ENCODE measurements around the gene LRRC27. TPM values are rescaled to one million over a fixed set of nuclear protein-coding genes. Genes with fewer than 3 reads are reported as not detected.

Gene LRRC27
- total RNA-seq, 1 donor from 2014 or later, result 3.1 TPM

DNA sequence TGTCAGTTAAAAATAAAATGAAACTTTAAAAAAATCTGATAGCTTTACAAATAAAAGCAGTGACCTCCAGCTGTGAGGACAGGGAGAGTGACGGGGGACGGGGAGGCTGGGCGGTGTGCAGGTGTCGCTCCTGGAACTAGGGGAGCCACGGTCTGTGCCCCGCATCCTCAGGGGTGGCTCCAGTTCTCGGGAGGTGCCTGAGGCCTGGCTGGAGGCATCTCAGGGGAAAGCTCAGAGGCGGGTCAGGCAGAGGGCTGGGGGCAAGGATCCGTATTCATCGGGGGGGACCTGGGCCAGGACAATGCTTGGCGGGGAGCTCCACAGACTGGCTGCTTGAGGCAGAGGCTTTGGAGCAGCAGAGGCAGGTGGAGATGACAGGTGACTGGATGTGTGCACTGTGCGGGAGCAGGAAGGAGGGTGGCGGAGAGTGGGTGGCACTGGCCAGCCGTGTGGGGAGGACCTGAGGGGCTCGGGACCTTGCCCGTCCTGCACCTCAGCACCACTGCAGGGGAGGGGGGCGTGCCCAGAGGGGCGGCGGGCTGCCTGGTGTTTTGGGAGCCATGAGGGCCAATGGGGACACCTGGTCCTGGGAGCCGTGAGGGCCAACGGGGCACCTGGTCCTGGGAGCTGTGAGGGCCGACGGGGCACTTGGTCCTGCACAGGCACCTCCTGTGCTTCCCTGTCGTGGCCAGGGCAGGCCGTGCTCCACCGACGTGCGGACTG, 78.2 kb downstream of the LRRC27 start:
- intact Hi-C loops (cut with micrococcal nuclease), result no loop called here

DNA sequence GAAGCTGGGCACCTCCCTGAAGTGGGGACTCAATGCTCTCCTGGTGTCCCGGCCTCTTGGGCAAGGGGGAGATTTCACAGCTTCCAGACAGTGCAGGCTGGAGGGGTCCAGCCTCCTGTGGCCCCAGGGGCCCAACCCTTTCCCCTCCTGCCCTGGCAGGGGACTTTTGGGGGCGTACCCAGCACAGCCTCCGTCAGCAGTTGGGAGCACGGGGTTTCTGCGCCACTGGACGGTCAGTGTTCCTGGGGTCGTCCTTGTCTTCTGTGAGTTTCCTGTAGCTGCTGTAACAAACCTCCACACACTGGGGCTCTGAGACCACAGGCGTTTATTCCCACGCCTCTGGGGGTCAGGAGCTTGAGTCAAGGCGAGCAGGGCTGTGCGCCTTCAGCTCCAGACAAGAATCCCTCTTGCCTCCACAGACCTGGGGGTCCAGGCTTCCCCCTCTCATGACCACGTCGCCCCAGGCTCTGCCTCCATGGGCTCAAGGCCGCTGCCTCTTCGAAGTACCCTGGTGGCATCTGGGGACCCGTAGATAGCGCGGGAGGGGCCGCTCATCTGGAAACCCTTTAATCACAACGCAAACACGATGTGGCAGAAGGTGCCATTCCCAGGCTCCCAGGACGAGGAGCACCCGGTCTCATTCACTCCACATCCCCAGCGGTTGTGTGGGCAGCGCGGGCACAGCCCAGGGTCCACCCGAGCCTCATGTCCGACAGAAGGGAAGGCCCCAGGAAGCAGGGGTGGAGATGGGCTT, 79.0 kb downstream of the LRRC27 start:
- intact Hi-C loops (cut with micrococcal nuclease), result no loop called here

DNA sequence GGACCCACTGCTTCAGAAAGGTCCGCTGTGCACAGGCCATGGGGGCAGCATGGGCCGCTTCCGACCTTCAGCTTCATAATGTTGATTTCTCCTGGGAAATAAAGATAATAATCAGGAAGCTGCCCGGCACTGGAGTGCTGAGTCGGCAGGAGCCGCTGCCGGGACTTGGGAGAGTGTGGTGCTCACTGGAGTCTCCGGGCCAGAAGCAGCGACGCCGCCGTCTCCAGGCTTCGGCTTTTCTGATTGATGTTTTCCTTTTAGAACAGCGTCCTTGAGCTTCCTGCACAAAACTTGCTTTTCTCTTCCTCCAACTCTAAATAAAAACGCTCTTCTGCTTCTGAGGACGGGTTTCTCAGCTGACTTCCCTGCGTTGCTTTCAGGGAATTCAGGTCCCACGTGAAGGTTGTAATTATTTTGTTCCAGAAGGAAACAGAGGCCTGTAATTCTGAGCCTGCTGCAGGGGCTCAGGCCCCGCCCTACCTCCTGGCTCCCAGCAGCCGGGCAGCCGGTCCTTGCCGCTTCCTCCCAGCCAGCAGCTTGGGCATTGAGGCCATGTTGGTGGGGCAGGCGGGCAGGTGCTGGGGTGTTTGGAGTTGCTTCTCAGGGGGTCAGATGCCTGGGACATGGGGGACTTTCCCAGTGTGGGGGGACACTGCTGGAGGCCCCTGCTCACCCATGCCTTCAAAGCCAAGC, 79.7 kb downstream of the LRRC27 start:
- intact Hi-C loops (cut with micrococcal nuclease), result no loop called here

DNA sequence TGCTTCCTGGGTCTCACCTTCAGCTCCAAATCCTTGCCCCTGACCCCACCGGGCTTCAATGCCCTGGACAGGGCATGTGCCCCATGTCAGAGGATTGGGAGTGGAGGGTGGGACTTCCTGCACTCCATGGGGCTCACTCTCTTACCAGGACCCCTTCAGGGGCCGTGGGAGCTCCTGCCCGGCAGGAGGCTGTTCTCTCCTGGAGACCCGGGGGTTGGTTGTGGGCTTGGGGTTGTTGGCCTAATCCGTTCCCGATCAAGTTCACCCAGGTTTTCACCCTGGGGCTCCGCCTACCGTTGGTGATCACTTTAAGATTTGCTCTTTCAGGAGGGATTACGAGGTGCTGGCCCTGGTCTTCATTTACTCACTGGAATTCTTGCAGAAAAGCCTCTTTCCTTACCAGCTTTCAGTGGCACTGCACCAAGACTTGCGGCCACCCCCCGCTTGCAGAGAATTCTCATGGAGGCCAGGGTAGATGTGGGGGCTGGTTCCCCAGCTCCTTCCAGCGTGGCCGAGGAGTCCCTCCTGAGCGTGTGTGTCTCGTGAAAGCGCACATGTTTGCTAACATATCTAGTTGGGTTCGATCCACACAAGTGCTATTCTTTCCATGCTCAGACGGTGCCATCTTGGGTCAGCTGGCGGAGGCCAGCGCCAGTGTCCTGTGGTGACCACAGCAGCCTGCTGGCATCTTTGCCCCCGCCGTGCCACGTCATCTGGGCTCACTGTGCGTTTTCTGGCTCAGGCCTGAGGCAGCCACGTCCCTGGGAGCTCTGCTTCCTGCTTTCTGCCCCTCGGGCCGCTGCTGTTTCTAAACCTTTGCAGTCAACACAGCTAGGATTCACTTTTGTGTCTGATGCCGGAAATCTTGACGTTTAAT, 80.6 kb downstream of the LRRC27 start:
- intact Hi-C loops (cut with micrococcal nuclease), result no loop called here

DNA sequence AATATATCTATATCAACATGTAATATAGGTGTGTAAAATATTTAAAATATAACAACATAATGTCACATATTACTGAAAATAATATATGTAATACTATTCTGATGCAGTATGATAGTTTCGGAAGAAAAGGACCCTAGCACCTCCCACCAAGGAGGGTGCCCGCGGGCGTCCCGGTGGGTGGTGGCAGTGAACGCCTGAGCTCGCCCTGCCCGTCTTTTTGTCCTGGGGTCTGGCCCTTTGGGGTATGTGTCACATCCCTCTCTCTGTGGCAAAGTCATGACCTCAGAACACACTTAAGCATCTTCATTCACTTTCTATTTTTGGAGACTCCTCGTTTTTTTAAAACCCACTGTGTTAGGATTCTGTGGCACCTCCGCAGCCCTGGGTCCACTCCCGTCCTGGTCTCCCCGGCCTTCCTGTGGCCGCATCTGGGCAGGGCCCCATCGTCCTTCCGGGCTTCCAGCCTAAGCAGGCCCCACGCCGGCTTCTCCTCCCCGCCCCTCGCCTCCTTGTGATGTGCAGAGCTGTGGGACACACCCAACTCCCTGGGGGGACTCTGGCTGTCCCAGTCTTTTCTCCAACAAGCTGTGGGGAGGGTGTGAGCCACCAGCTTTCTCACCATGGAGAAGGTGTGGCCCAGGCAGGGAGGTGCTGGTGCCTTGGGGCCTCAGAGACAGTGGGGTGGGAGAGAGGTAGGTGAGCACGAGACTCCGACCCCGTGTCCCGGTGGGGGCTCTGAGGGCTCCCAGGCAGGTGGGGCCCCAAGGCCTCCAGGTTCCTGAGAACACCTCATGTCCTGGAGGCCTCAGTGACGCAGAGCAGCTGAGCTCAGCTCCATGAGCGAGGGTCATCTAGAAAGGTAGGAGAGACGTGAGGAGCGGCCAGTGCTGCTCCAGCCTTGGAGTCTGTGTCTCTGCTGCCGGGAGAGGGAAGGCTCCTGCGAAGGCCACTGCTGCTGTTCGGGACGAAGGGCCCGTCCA, 81.5 kb downstream of the LRRC27 start:
- intact Hi-C loops (cut with micrococcal nuclease), result no loop called here

DNA sequence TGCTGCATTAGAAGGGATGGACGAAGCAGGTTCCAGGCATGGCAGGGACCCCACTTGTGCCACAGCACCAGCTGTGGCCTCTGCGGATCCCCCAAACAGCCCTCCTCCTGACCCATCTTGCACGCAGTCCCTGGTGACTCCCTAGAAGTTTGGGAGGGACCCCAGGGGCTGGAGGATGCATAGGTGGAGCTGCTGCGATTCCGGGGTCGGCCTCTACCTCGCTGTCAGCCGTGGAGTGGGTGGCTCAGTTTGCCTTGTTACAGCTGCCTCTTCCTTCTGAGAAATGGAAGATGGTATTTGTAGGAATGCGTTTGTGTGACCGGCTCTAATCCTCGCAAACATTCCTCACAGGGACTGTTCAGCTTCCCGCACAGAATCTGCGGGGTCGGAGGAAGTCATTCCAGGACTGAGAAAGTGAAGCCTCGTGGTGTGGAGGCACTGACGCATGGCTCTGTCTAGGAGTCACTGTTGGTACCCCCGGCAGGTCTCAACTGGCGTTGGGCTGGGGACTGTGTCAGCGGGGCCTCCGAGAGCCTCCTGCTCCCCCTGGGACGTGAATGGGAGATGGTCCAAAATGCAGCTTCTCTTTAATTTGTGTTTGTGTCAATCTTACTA, 82.5 kb downstream of the LRRC27 start:
- intact Hi-C loops (cut with micrococcal nuclease), result no loop called here

DNA sequence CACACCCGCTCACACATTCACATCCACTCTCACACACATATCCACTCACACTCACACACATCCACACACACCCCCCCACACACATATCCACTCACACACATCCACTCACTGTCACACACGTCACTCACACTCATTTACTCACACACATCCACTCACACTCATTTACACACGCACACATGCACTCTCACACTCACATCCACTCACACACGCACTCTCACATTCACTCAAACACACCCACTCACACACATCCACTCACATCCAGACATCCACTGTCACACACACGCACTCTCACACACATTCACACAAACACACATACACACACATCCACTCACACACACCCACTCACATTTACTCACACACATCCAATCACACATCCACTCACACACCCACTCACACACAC, 83.3 kb downstream of the LRRC27 start:
- intact Hi-C loops (cut with micrococcal nuclease), result no loop called here

DNA sequence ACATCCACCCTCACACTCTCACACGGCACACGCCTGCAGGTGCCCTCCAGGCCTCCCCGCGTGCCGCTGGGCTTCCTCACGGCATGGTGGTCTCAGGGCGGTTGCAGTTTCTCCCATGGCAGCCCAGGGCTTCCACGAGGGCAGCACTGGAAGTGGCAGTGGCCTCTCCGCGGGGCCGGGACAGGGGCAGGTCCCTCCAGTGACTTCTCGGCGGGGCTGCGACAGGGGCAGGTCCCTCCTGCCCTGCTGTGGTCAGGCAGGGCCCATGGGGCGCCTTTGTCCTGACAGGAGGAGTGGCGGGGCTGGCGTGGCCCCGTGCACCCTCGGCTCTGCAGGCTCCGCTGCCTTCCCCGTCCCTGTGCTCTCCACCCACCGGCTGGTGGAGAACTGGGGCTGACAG, 84.0 kb downstream of the LRRC27 start:
- intact Hi-C loops (cut with micrococcal nuclease), result no loop called here

DNA sequence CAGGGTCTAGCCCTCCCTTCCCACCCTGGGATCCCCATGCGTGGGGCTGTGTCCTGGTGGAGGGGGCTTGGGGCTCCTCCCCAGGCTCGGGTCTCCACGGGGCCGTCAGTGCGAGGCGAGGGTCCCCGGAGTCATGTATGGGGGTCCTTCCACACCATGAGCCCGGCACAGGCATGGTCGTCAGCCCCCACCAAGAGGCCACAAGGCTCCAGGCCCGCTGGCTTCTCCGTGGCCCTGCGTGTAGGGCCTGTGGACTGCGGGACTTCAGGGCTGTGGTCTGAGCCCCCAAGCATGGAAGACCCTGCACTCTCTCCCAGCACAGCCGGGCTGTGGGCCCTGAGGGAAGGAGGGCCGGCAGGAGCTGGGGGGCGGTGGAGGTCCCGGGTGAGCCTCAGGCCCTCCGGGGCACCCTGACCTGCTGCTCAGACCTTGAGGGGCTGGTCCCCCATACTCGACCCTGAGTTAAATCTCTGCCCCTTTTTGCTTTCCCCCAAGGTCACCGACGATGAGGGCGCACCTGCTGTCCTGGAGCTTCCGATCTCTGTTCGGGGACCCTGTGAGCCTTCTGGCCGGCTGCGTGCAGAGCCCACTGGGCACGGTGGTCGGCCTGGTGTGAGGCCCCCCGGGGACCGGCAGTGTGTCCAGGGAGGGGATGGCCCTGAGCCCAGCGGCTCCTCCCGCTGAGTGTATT, 84.7 kb downstream of the LRRC27 start:
- intact Hi-C loops (cut with micrococcal nuclease), result no loop called here

DNA sequence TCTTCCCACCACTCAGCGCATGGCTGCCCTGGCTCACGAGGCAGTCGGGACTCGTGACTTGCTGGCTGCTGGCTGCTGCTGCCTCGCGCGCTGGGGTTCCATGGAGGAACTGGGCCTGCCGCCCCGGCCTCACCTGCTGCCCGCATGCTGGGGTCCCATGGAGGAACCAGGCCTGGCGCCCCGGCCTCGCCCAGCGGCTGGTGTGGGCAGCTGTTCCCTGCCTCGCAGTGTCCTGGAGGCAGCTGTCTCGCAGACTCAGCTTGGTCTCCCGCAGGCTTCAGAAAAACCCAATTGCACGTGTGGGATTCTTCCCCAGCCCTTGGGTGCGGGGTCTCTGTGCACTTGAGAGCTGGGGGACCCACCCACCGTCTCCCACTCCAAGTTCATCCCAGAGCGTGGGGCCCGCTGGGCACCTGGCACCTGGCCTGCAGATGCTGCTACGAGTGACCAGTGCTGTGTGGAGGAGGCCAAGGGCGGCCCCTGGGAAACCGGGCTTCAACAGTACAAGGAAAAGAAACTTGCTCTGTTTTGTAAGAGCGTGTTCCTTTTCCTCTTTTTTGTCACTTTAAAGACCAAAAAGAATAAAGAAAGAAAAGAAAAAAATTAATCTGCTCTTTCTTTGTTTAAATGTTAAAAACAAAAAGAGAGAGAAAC, 85.4 kb downstream of the LRRC27 start:
- intact Hi-C loops (cut with micrococcal nuclease), result no loop called here

DNA sequence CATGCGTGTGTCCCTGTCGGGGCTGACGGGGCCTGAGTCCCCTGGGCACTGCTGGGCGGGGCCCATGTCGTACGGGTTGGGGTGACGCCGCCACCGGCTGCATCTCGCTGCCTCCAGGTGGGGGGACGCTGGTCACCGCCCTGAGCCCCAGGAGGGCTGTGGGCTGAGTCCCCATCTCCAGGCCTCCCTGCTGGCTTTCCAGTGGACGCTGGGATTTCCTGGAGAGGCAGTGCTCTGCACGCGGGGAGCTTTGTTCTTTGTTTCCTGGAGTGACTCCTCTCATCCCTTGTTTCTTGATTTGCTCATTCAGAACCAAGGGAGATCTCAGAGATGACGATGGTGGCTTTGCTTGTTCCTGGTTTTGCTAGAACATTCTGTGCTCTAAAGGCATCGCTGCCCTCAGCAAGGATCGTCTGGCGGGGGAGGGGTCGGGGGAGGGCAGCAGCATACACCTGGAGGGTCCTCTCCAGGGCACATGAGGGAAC, 86.0 kb downstream of the LRRC27 start:
- intact Hi-C loops (cut with micrococcal nuclease), result no loop called here

DNA sequence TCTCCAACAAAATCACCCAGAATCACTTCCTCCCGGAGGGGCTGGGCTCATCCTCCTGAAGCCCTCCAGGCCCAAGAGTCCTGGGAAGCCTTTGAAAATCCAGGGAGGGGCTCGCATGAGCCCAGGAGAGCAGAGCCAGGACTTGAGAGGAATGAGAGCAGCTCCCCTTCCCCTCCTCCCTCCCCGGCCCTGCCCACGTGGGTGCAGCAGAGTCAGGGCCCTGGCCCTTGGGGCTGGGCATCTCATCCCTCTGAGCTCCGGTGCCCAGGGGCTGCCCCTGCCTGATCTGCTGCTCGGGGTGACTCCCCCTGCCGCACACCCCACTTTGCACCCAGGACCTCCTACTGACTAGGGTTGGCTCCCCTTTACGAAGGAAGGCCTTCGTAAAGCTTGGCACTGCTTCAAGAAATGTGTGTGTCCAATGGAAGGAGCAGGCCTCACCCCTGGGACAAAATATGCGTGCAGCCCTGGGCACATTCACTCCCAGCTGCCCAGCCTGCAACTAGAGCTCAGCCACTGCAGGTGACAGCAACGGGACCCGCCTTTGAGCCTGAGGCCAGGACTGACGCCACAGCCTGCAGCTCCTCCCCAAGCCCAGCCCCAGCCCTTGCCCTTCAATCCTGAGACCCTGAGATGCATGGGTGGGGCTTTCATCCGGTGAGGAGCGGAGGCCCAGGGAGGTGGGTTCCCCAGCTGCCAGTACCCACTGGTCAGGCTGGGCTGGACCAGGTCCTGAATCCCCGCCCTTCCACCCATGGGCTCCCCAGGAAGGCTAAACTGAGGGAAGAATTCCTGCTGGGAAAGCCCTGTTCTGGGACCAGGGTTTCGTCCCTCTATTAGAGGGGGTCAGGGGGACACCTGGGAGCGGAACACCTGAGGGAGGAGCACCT, 86.8 kb downstream of the LRRC27 start:
- intact Hi-C loops (cut with micrococcal nuclease), result no loop called here

DNA sequence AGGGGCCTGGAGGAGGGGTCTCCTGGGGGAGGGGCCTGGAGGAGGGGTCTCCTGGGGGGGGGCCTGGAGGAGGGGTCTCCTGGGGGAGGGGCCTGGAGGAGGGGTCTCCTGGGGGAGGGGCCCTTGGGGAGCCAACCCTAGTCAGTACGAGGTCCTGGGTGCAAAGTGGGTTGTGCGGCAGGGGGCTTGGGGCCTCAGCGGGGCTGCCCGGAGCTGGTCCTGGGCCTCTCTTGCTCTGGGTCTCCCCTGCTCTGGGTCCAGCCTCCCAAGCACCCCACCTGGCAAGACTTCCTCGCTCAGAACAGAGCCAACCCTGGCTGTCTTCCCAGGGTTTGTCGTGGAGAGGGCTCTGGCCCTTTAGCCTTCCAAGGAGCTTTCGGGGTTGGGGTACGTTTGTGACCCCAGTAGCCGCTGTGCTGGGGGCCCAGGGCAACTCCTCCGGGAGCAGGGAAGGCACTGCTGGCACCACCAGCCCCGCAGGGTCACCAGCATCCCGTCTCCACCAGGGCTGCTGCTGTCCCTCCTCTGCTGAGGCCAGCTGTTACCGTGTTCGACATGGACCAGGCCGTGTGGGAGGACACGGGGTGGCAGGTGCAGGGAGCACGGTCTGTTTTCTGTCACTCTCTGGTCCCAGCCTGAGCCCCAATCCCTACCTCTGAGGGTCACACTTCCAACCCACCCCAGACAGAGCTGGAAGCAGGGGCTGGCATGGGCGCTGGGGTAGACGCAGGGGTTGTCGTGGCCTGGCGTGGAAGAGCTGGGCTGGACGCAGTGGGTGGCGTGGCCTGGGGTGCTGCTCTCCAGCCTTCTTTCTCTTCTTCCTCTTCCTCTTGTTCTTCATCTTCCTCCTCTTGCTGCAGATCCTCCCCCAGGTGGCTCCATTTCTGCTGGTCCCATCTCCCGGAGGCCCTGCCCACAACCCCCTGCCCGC, 87.8 kb downstream of the LRRC27 start:
- intact Hi-C loops (cut with micrococcal nuclease), result no loop called here

DNA sequence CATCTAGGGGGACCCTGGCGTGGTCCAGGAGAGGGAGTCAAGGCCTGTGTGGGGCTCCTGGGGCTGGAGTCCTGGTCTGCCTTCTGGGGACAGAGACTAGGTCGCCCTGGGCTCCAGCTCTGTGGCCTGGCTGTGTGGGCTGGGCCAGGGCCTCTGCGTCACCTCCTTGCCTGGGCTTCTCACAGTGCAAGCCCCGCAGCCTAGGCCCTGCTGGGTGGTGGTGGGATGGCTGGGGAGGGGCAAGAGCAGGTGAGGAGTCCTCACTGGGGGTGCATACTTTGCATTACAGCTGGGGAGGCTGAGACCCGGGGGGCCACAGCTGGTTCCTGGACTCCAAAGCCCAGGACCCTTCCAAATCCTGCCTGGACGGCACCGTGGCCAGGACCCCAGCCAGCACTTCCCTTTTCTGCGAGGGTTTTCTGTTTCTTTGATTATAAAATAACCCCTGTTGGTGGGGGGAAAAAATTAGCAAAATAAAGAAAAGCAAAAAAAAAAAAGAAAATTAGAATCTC, 88.5 kb downstream of the LRRC27 start:
- intact Hi-C loops (cut with micrococcal nuclease), result no loop called here

DNA sequence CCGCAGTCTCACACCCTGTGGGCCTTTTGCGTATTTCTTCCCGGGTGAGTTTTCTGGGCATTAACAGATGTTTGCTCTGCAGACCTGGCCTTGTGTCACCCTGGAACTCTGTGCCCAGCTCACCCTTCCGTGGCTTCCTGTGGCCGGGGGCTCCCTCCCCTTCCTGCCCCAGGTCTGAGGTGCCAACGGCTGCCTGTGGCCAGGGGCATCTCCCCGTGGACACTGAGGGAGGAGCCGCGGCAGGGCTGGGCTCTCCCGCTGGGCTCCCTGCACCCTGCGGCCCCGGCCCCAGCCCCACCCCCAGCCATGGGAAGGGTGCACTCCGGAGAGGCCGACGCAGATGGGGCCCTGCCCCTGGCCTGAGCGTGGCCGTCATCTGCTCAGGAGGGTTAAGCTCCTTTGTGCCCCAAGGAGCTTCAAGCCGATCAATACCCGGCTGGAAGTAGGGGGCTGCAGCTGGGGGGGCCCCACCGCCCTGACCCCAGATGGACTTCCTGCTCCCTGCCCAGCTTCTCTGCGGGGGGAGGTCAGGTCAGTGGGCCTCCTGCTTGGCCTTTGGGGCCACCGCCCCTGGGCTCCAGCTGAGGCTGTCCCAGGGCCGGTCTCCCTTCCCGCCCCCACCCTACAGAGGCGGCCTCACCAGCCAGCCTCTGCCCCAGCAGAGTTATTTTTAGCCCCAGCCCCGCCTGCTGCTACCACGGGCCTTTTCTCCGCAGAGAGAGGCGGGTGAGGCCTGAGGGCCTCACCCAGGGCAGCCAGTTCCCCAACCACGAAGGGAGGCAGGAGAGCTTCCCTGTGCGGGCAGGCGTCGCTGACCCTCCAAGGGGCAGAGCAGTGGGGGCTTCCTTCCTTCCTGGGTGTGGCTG, 89.2 kb downstream of the LRRC27 start:
- intact Hi-C loops (cut with micrococcal nuclease), result no loop called here
